22Rv1 (cell line): Measurements from ENCODE around the gene BNIP5.

Experiments used
- ZFX ChIP-seq: fragments of 450-650 bp; IDR thresholded peaks from 2 replicates; pipeline ENCODE4 v1.6.1; 2017; ENCODE audit warnings: antibody characterized with exemption, borderline replicate concordance
- TF ChIP-seq, protein P1 (sequence below): fragments of 450-650 bp; IDR thresholded peaks from 2 replicates; pipeline ENCODE4 v1.5.1; 2017; ENCODE audit warnings: mild to moderate bottlenecking

DNA sequence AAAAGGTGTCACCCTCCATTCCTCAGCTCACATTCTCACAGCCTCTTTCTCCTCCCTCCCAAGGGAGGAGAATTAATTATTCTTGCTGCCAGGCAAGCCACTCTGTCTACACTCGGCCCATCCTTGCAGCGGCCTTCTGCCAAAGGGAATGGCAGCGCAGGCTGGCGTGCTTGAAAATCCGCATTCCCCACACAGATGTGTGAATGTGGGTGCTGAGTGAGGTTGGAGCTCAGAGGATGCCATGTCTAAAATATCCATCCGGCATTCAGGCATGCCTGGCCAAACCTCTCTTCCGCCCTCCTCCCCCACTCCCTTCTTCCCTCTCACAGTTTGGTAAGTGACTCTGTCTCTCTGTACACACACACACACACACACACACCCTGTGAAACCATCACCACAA, 39.2 kb downstream of the BNIP5 start:
- no peak for TF ChIP-seq ZFX
- TF ChIP-seq, protein P1, sequence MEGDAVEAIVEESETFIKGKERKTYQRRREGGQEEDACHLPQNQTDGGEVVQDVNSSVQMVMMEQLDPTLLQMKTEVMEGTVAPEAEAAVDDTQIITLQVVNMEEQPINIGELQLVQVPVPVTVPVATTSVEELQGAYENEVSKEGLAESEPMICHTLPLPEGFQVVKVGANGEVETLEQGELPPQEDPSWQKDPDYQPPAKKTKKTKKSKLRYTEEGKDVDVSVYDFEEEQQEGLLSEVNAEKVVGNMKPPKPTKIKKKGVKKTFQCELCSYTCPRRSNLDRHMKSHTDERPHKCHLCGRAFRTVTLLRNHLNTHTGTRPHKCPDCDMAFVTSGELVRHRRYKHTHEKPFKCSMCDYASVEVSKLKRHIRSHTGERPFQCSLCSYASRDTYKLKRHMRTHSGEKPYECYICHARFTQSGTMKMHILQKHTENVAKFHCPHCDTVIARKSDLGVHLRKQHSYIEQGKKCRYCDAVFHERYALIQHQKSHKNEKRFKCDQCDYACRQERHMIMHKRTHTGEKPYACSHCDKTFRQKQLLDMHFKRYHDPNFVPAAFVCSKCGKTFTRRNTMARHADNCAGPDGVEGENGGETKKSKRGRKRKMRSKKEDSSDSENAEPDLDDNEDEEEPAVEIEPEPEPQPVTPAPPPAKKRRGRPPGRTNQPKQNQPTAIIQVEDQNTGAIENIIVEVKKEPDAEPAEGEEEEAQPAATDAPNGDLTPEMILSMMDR, result no peak
